Activated T-cell treated with anti-CD3 and anti-CD28 coated beads, Interleukin-2, amount 50 U/mL, for 4 hours (primary cell): ENCODE measurements around the gene GOLT1A. TPM values are rescaled to one million over a fixed set of nuclear protein-coding genes. Genes with fewer than 3 reads are reported as not detected.

ENCODE experiments used
- ATAC-seq, 2 donors: fragments of 200-7000 bp; cut with Tn5 transposase; one replicate each; pipeline ENCODE4 v1.10.0; 2021
- DNase-seq: peaks from one replicate; pipeline ENCODE4 v3.0.0-alpha.2; 2020
- H3K27me3 Mint-ChIP-seq: one replicate; pipeline ENCODE4 v1.8.0; 2021; ENCODE audit warnings: low read depth, mixed read lengths
- H3K36me3 Mint-ChIP-seq: one replicate; pipeline ENCODE4 v1.8.0; 2022; ENCODE audit warnings: mixed read lengths; ENCODE audit not compliant: insufficient read depth
- H3K4me1 Mint-ChIP-seq: one replicate; pipeline ENCODE4 v1.8.0; 2021; ENCODE audit warnings: low read depth, mixed read lengths
- H3K4me3 Mint-ChIP-seq: one replicate; pipeline ENCODE4 v1.8.0; 2021; ENCODE audit warnings: mild to moderate bottlenecking, moderate library complexity, mixed read lengths
- H3K9me3 Mint-ChIP-seq: one replicate; pipeline ENCODE4 v1.8.0; 2021; ENCODE audit warnings: mixed read lengths
- total RNA-seq, 3 donors: library from RNA; stranded (reverse); gene quantifications; one replicate each; pipeline ENCODE4 v1.2.1, GENCODE V29; 2021

Gene GOLT1A
- total RNA-seq, 3 donors from 2014 or later = not detected

DNA sequence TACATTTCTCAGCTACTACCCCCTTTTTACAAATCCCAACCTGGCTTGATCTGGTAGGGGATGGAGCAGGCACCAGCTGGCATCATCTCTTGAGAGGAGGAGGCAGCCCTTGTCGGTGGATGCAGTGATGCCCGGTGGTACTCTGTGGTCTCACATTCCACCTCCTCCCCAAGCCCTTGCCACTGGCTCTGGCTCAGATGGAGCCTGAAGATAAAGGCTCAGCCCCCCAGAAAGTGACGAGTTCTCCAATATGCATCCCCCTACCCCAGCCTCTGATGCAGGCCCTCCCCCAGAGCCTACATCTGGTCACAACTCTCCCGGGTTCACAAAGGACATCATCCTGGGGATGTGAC lies 3.8 kb upstream of the GOLT1A start:
- Mint-ChIP-seq H3K4me1 (peaks cover 4% of the 10 kb centered on the region), H3K27me3 (peaks cover 5% of the 10 kb centered on the region), H3K36me3 (no peaks in the 10 kb centered on the region), H3K4me3 (no peak overlapping the region), H3K9me3 (no peaks in the 10 kb centered on the region)
- no peak for DNase-seq
- ATAC-seq = no peak

DNA sequence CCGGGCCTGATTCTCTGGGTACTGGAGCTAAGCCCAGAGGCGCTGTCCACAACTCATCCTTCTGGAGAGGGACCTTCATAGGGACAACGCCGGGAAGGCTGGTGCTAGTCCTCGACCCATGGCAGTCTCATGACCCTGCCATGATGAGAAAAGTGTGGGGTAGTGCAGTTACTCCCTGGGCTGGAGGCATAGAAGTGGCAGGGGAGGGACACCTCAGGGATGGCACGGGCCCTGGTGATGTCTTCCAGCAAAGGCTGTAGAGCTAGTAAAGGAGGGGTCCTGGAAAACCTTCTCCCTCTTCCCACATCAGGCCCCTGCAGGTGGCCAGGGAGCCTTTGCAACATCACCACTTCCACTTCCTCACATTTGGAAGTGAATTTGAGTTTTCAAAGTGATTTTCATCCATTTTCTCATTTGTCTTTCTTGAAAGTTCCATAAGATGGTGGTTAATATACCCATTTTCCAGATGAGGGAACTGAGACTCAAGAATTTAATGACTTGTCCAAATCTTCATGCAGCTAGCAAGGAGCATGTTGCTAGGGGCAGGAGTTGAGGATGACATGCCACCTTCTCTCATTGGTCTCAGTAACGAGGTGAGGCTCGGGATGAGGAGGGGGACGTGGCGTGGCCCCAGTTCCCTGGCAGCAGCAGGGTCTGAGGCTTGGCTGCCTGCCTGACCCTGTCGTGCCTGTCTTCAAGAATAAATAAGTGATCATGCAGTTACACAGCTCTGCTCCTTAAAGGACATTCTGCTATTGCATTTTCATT lies 3.3 kb upstream of the GOLT1A start:
- H3K36me3 Mint-ChIP-seq = no peaks in the 10 kb centered on the region
- H3K4me3 Mint-ChIP-seq = no peak overlapping the region
- no peaks in the 10 kb centered on the region for H3K9me3 Mint-ChIP-seq
- peaks cover 4% of the 10 kb centered on the region for H3K4me1 Mint-ChIP-seq
- ATAC-seq (no peak), DNase-seq (no peak)
- H3K27me3 Mint-ChIP-seq = peaks cover 5% of the 10 kb centered on the region

DNA sequence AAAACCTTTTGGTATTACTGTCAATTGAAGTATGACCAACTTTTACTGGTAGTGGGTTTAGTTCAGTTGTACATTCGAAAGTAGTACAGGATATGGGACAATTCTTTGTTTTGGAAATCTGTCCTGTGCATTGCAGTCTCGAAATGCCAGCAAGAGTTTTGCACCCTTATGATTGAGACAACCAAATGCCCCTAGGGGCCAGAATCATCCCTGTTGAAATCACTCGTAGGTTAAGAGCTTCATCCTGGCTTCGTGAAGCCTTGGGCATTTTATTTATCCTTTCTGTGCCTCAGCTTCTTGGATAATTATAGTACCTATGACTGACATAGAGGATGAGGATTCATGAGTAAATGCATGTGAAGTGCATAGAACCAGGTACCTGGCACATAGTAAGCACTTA lies 2.4 kb upstream of the GOLT1A start:
- Mint-ChIP-seq H3K27me3 (peaks cover 5% of the 10 kb centered on the region), H3K9me3 (no peaks in the 10 kb centered on the region), H3K4me3 (no peak overlapping the region), H3K36me3 (no peaks in the 10 kb centered on the region), H3K4me1 (peaks cover 4% of the 10 kb centered on the region)
- ATAC-seq (no peak), DNase-seq (no peak)

DNA sequence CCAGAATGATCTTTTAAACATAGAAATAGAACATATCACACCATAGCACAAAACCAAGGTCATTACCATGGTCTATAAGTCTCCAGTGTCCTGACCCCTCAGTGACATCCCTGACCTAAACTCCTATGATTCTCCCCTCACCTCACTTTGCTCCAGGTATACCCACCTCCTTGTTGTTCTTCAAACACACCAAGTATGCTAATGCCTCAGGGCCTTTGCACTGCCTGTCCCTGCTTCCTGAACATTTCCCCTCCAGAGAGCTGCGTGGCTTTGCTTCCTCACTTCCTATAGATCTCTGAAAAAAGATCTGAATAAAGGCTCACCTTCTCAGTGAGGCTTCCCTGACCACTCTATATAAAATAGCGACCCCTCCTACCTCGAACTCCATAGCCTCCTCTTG lies 1.1 kb downstream of the GOLT1A start:
- no peaks in the 10 kb centered on the region for H3K9me3 Mint-ChIP-seq
- H3K4me1 Mint-ChIP-seq = peaks cover 4% of the 10 kb centered on the region
- ATAC-seq (no peak), DNase-seq (no peak)
- no peaks in the 10 kb centered on the region for H3K36me3 Mint-ChIP-seq
- H3K27me3 Mint-ChIP-seq = peaks cover 11% of the 10 kb centered on the region
- H3K4me3 Mint-ChIP-seq = no peak overlapping the region

DNA sequence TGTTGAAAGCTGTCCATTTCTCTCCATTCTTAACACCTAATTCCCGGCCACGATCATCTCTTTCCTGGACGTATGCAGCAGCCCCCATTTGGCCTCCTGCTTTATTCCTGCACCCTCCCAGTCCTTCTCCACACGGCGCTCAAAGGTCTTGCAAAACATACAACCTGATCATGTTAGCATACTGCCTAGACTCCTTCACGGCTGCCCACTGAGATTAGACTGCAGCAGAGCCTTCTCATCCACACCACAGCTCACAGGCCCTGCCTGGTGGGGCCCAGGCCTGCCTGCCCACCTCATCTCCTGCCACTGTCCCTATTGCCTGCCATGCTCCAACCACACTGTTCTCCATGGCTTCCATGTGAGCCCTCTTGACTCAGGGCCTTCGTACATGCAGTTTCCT lies 2.7 kb downstream of the GOLT1A start:
- ATAC-seq (no peak), DNase-seq (no peak)
- Mint-ChIP-seq H3K27me3 (peaks cover 20% of the 10 kb centered on the region), H3K4me3 (no peak overlapping the region), H3K9me3 (no peaks in the 10 kb centered on the region), H3K36me3 (no peaks in the 10 kb centered on the region), H3K4me1 (peaks cover 10% of the 10 kb centered on the region)

DNA sequence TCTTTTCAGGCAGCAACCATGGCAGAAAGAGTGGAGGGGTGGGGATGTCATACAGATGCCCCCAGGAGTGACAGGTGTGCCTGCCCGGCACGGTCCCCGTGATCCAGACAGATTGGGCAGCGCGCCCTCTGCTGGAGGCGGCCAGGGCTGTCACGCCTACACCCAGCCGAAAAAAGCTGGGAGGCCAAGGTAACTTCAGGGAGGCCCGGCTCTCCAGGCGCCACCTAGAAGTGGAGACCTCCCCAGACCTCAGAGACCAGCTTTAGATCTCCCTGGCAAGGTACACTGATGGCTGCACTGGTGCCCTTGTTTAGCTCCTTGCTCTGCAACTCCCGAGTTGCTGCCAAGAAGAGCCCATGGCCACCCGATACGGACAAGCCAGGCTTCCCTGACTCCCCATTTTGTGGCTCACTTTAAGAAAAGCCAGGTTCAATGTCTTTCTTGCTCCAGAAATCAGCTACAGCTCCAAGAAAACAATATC lies 6.6 kb downstream of the GOLT1A start:
- DNase-seq = peak; percentile 75
- Mint-ChIP-seq H3K27me3 (peaks cover 45% of the 10 kb centered on the region), H3K4me1 (peaks cover 14% of the 10 kb centered on the region), H3K9me3 (no peaks in the 10 kb centered on the region), H3K4me3 (no peak overlapping the region), H3K36me3 (no peaks in the 10 kb centered on the region)
- ATAC-seq = peak; percentile 96 to 98

DNA sequence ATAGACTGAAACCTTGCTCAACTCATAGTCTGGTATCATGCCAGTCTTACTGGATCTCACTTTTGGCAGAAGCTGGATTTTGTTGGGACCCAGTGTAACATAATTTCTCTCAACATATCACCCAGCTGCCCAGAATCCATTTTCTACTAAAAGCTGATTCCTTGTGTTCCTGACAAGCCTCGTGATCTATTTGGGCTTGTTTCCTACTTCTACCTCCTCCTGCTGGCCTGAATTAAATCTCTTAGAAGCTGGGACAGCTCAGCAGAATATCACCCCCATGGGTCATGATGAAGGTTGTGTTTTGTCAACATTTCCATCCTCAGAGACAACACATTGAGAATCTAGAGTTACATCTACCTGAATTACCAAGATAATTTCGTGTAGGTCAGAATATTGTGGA lies 7.7 kb downstream of the GOLT1A start:
- DNase-seq (no peak), ATAC-seq (no peak)
- Mint-ChIP-seq H3K4me3 (no peak overlapping the region), H3K9me3 (no peaks in the 10 kb centered on the region), H3K36me3 (no peaks in the 10 kb centered on the region), H3K4me1 (peaks cover 14% of the 10 kb centered on the region), H3K27me3 (peaks cover 45% of the 10 kb centered on the region)

DNA sequence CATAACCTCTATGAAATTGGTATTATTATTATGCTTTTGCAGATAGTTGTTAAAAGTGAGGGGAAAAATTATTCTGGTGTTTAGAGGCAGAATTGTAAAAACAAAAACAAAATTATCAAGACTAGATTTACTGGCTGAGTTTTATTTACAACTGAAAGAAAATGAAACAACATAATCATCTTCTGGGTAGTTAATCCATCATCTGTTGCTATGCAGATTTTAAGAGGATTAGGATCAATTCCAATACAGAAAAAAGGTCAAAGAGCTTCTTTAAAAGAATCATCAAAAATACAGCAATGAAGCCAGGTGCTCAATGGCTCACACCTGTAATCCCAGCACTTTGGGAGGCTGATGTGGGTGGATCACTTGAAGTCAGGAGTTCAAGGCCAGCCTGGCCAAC lies 8.3 kb downstream of the GOLT1A start:
- no peak for DNase-seq
- Mint-ChIP-seq H3K4me1 (peaks cover 14% of the 10 kb centered on the region), H3K27me3 (peaks cover 45% of the 10 kb centered on the region), H3K36me3 (no peaks in the 10 kb centered on the region), H3K4me3 (no peak overlapping the region), H3K9me3 (no peaks in the 10 kb centered on the region)
- ATAC-seq = no peak

DNA sequence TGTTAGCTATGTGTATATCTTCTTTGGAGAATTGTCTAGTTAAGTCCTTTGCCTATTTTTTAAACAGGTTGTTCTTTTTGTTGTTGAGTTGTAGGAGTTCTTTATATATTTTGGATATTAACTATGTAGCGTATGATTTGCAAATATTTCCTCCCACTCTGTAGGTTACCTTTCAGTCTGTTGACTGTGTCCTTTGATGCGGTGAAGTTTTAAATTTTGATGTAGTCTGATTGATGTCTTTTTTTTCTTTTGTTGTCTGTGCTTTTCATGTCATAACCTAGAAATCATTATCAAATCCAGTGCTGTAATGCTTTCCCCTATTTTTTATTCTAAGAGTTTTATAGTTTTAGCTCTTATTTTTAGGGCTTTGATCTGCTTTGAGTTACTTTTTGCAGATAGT lies 8.8 kb downstream of the GOLT1A start:
- H3K9me3 Mint-ChIP-seq = no peaks in the 10 kb centered on the region
- H3K36me3 Mint-ChIP-seq = no peaks in the 10 kb centered on the region

DNA sequence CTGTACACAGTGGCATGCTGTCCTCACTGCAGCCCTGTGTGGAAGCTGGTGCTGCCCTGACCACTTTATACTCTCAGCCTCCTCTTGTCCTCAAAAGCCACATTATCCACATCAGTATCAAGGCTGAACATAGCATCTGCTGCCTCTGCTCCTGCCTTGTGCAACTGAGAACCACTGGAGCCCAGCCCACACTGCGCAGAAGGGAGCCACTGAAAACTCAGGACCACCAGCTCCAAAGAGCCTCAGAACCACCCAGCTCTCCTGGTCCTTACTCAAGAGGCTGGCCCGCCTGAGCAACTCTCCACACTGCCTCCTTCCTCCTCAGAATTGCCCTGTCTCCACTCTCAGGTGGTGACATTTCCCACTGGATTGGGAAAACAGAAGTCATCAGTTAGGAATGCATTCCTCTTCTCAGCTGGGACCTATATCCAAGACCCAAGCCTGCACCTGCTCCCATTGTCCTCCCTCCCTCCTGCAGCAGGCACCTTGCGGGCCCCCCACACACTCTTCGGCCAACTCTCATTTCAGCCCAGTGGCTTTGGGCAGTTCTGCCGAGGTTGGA lies 10.5 kb downstream of the GOLT1A start:
- Mint-ChIP-seq H3K9me3 (no peaks in the 10 kb centered on the region), H3K4me1 (peaks cover 14% of the 10 kb centered on the region), H3K4me3 (no peak overlapping the region), H3K36me3 (no peaks in the 10 kb centered on the region), H3K27me3 (peaks cover 42% of the 10 kb centered on the region)
- ATAC-seq (no peak), DNase-seq (no peak)

More for the DNA sequence above, 8.8 kb downstream of the GOLT1A start:
- peaks cover 42% of the 10 kb centered on the region for H3K27me3 Mint-ChIP-seq
- no peak overlapping the region for H3K4me3 Mint-ChIP-seq
- H3K4me1 Mint-ChIP-seq = peaks cover 14% of the 10 kb centered on the region
- DNase-seq = no peak
- ATAC-seq = no peak

DNA sequence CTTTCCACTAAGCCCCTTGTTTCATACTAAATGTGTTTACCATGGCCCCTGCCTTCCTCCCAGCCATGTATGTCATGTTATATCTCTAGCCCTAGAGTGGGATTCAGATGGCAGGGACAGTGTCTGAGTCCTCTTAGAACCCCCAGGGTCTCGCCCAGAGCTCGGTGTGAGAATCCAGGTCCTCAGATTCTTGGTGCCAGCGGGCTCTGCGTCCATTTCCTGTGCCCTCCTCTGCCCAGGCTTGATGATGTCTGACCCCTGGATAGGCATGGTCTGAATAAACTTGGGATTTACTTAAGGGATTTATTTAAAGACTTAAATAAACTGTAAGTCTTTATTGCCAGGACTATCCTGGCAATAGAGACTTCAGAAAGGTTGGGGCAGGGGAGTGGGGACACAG lies 11.3 kb downstream of the GOLT1A start:
- peaks cover 14% of the 10 kb centered on the region for H3K4me1 Mint-ChIP-seq

DNA sequence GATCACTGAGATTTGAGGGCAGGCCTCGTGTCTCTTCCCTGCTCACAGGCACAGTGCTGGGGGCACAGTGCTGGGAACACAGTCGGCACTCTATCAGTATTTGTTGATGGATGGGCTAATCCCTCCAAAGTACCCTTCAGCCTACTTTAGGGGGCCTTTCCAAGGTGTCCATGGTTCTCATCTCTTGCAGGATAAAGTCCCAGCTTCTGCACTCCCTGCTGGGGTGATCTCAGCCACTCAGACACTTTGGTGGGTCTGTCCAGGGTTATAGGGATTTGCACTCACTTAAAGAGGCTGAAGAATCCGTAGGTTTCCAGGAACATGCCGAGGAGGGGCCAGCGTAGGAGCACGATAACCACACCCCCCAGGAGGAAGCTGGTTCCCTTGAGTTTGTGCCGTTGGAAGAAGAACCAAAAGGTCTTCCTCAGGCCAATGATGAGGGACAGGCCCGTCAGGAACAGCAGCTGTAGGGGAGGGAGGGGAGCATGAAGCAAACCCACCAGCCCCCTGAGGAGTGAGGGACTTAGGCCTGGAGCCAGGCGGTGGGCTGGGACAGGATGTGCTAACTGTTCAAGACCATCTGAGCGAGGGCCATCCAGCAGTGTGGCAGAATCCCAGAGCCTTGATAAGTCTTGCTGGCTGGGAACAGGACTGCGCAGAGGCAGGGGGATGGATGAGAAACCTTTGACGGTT lies 12.3 kb downstream of the GOLT1A start:
- Mint-ChIP-seq H3K4me1 (peaks cover 9% of the 10 kb centered on the region), H3K9me3 (no peaks in the 10 kb centered on the region)

More for the DNA sequence above, 11.3 kb downstream of the GOLT1A start:
- Mint-ChIP-seq H3K36me3 (no peaks in the 10 kb centered on the region), H3K9me3 (no peaks in the 10 kb centered on the region), H3K4me3 (no peak overlapping the region), H3K27me3 (peaks cover 37% of the 10 kb centered on the region)
- DNase-seq = no peak
- no peak for ATAC-seq

DNA sequence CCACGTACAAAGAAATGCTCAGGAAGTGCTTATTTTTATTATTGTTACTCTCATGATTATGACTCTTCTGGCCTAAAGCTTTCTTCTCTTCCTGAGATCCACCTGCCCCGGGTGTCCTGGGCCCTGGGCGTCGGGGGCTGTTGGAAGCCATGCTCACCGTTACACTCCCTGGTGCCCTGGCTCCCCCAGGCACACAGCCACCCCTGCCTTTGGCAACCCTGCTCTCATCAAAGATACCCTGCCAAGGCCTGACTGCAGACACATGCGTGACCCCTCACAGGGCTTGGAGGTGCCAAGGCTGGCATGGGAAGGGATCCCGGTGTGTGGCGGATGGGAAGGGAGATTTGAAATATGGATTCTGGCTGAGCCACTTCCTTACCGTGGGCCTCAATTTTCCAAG lies 14.2 kb downstream of the GOLT1A start:
- Mint-ChIP-seq H3K36me3 (no peaks in the 10 kb centered on the region), H3K4me3 (no peak overlapping the region)

More for the DNA sequence above, 12.3 kb downstream of the GOLT1A start:
- Mint-ChIP-seq H3K4me3 (no peak overlapping the region), H3K27me3 (peaks cover 31% of the 10 kb centered on the region), H3K36me3 (no peaks in the 10 kb centered on the region)
- ATAC-seq (no peak), DNase-seq (no peak)

DNA sequence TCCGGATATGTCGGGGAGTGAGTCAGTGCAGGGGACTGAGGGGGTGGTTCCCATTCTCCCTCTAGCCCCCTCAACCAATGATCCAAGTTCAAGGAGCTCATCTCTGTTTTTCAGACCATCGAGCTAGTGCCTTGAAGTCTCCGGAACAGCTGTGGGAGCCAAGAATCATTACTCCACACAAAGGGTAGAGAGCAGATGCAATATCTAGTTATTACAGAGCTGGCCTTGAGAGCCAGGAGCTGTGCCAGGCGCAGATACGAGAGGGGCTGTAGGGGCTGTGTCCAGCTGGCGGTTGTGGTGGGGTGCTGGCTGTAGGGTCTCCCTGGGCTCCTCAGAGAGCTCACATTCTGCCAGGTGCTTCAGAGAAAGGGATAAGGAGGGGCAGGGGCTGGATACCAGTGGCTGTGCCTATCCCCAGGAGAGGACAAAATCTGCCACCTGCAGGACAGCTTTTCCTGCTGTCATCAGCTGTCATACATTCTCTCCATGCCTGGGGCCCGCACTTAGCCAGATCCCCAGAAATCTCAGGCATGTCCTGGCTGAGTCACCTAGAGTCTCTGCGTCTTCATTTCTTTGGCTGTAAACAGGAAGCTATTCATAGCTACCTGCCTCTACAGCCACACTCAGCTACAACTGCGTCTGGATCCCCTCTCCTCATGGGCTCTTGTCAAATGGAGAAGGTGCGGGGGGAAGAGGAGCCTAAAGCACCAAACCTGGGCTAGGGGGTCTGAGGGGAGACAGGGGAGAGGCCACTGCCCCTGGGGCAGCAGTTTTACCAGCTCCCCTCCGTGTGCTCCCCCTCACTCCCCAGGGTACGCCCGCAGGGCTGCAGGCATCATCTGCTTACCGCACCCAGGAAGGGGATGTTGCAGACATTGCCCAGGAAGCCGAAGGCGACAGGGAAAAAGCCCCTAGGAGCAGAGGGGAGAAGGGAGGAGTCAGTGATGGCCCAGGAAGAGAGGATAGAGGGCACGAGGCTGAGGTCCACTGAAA lies 15.1 kb downstream of the GOLT1A start:
- no peak overlapping the region for H3K4me3 Mint-ChIP-seq
- peaks cover 12% of the 10 kb centered on the region for H3K27me3 Mint-ChIP-seq
- H3K4me1 Mint-ChIP-seq = peaks cover 3% of the 10 kb centered on the region
- H3K9me3 Mint-ChIP-seq = no peaks in the 10 kb centered on the region
- no peak for DNase-seq
- ATAC-seq = no peak
- no peaks in the 10 kb centered on the region for H3K36me3 Mint-ChIP-seq

More for the DNA sequence above, 14.2 kb downstream of the GOLT1A start:
- peaks cover 16% of the 10 kb centered on the region for H3K27me3 Mint-ChIP-seq
- DNase-seq (no peak), ATAC-seq (no peak)
- no peaks in the 10 kb centered on the region for H3K9me3 Mint-ChIP-seq
- H3K4me1 Mint-ChIP-seq = peaks cover 1% of the 10 kb centered on the region
